Measurements from ENCODE around the gene ANKFY1.

ANKFY1 gene

GRCh38 chr17:4263282-4264215 is at the start of gene ANKFY1:
Gene ANKFY1, minus strand, starts transcription at chr17:4263979. Its CDS starts 38 bp downstream, at chr17:4263941.
- DNase-seq = peak; percentile 98

GRCh38 chr17:4310354-4311060 is 46.7 kb upstream of the ANKFY1 start:
- no peak for DNase-seq

GRCh38 chr17:4309897-4310296 is 46.1 kb upstream of the ANKFY1 start:
- DNase-seq = no peak

GRCh38 chr17:4307179-4307930 is 43.6 kb upstream of the ANKFY1 start:
- no peak for DNase-seq

- DNase-seq = no peak
Measured at GRCh38 chr17:4305224-4305623, 41.4 kb upstream of the ANKFY1 start.

GRCh38 chr17:4304417-4305027 is 40.7 kb upstream of the ANKFY1 start:
- peak; percentile 26 for DNase-seq

- no peak for DNase-seq
Measured at GRCh38 chr17:4301066-4301465, 37.3 kb upstream of the ANKFY1 start.

- no peak for DNase-seq
Measured at GRCh38 chr17:4297351-4297750, 33.6 kb upstream of the ANKFY1 start.

GRCh38 chr17:4295686-4296085 is 31.9 kb upstream of the ANKFY1 start:
- no peak for DNase-seq

- no peak for DNase-seq
Measured at GRCh38 chr17:4293572-4293971, 29.8 kb upstream of the ANKFY1 start.

GRCh38 chr17:4287710-4288109 is 23.9 kb upstream of the ANKFY1 start:
- no peak for DNase-seq

GRCh38 chr17:4276514-4276913 is 12.7 kb upstream of the ANKFY1 start:
- no peak for DNase-seq

- DNase-seq = no peak
Measured at GRCh38 chr17:4272972-4273368, 9.2 kb upstream of the ANKFY1 start.

GRCh38 chr17:4272213-4272971 is 8.6 kb upstream of the ANKFY1 start:
- no peak for DNase-seq

- no peak for DNase-seq
Measured at GRCh38 chr17:4270736-4271135, 7.0 kb upstream of the ANKFY1 start.

- no peak for DNase-seq
Measured at GRCh38 chr17:4269915-4270314, 6.1 kb upstream of the ANKFY1 start.

GRCh38 chr17:4267402-4267801 is 3.6 kb upstream of the ANKFY1 start:
- no peak for DNase-seq

GRCh38 chr17:4266550-4266949 is 2.8 kb upstream of the ANKFY1 start:
- DNase-seq = no peak

GRCh38 chr17:4262703-4263102 is 1.1 kb downstream of the ANKFY1 start:
- DNase-seq = no peak

GRCh38 chr17:4261452-4261851 is 2.3 kb downstream of the ANKFY1 start:
- DNase-seq = no peak

- DNase-seq = no peak
Measured at GRCh38 chr17:4258867-4259266, 4.9 kb downstream of the ANKFY1 start.

- DNase-seq = no peak
Measured at GRCh38 chr17:4256952-4257351, 6.8 kb downstream of the ANKFY1 start.

Measured in stimulated activated CD4-positive, alpha-beta T cell treated with anti-CD3 and anti-CD28 coated beads, Interleukin-4, amount 100 ng/mL, for 1 hour (primary cell).